Measurements from ENCODE around the gene TSC2.
"Not testable (repeated sequence)": the region's sequence is repeated elsewhere in the genome, so short reads cannot be mapped to it uniquely, and the experiment has no call there.

Gene TSC2

DNA sequence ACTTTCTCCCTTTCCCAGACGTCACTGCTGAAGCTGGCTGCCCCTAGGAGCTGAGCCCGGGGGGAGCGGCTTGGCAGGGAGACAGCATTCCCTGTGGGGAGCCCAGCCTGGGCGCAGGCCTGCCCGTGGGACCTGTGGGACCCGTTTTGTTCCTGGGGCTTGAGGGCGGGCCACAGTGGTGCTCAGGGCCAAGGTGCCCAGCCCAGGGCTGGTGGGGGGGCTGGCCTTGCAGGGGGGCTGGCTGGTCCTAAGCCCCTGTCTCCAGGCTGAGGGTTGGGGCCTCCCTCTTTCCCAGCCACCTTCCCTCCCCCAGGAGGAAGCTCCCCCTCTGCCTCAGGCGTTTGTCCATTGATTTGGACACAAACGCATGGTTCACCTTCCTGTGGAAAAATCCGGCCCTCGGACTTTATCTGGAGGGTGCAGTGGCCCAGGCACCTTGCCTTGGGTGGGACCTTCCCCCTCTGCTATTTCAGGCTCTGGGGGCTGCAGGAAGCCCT, 16.7 kb upstream of the TSC2 start:
- no peak for DNase-seq (ENCODE audit: low read depth in 3 of 3)

DNA sequence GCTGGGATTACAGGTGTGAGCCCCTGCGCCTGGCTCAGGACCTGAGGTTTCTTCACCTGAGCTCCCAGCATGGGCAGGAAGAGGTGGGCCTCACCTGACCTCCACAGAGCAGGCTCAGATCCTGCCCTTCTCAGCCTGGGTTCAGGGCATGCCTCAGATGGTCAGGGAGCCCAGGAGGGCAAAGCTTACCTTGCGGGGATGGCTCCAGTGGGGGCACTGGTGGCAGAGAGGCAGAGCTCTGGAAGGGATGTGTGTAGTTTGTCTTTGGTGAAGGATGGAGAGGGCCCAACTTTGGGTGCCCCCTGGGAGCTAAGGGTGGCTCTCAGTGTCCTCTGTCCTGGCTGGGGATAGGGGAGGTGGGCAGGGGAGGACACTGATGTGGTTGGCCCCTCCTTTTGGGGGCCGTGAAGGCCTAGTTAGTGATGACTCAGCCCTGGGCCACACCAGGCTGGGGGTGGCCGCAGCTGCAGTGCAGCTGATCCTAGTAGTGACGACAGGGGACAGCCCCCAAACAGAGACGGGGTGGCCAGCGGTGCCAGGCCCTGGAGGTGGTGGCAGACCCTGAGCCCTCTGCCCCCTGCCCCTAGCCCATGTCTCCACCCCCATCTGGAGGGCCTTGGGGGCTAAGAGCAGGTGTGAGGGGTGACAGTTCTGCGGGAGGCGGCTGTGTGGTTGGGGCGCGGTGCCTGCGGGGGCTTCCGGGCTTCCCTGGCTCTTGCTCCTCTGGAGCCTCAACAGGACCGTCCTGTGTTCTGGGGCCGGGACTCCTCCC, 15.3 kb upstream of the TSC2 start:
- DNase-seq (ENCODE audit: low read depth in 3 of 3): no peak

DNA sequence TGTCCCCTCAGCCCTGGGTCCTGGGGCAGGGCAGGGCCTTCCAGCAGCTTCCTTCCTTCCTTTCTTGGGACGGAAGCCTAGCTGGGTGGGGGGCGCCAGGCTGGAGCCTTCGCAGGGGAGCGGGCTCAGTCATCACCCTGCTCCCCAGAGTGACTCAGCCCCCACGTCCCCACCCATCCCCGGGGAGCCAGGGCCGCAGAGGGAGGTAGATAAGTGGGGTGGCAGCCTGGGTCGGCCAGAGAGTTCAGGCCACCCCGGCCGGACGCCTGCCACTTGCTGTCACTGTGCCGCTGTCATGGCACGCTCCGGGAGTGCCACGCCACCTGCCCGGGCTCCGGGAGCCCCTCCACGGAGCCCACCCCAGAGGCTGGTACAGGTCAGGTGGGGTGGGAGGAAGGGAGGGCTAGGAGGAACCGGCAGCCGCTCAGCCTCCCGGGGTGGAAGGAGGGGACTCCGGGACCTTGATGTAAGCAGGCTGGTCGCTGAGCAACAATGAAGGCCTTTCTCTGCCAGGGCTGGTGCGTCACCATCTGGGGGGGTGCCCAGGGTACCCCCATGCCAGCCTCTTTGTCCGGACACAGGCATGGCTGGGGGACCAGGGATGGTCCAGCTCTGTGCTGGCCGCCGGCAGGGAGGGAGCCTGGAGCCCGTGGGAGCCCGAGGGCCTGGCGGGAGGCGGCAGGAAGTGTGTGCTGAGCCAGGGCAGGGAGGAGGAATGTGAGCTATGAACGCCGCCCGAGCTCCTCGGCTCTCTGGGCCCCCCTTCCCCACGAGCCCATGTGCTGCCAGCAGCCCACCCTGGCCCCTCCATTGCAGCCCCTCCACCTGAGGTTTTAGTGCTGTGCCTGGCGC, 14.5 kb upstream of the TSC2 start:
- no peak for DNase-seq (ENCODE audit: low read depth in 3 of 3)

DNA sequence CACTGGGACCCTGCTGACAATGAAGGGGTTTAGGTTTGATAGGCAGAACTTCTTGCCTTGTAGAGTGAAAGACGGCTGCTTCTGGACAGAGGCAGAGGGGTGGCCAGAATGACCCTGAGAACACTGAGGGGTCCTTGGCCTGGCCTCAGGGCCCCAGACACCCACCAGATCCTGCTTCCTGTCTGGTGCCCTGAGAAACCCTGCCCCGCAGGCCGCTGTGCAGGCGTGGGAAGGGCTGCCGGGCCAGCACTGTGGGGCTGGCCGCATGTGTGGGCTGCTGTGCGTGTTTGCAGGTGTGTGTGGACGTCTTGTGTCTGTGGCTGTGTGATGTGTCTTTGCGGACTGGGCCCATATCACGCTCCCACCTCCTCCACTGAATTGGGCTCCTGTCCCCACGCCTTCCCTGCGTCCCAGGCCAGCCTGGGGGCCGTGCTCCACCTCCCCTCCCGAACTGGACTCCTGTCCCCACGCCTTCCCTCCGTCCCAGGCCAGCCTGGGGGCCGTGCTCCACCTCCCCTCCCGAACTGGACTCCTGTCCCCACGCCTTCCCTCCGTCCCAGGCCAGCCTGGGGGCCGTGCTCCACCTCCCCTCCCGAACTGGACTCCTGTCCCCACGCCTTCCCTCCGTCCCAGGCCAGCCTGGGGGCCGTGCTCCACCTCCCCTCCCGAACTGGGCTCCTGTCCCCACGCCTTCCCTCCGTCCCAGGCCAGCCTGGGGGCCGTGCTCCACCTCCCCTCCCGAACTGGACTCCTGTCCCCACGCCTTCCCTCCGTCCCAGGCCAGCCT, 13.7 kb upstream of the TSC2 start:
- DNase-seq (ENCODE audit: low read depth in 3 of 3): not testable (repeated sequence)

DNA sequence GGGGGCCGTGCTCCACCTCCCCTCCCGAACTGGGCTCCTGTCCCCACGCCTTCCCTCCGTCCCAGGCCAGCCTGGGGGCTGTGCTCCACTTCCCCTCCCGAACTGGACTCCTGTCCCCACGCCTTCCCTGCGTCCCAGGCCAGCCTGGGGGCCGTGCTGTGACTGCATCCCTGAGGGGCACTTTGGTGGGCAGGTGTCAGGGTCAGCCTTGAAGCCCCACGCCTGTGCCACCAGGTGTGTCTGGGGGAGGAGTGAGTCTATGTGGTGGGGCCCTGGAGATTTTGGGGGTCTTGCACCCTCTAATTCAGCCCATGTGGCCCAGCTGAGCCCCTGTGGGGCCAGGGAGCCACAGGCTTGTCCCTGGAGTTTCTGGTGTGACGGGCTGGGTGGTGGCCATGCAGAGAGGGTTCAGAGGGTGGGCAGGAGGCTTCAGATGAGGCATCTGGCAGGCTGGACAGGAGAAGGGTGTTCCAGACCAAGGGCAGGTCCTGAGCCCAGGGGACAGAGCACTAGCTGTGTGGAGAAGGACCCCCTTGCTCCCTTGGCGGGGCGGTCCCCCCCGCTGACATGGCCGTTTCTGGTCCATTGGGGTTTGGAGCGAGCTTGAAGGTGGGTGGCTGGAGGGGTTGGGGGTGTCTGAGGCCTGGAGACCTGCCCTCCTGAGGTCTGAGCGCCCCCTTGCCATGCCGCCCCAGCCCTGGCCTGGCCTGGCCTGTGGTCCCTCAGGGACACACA, 12.9 kb upstream of the TSC2 start:
- DNase-seq (ENCODE audit: low read depth in 3 of 3): no peak

DNA sequence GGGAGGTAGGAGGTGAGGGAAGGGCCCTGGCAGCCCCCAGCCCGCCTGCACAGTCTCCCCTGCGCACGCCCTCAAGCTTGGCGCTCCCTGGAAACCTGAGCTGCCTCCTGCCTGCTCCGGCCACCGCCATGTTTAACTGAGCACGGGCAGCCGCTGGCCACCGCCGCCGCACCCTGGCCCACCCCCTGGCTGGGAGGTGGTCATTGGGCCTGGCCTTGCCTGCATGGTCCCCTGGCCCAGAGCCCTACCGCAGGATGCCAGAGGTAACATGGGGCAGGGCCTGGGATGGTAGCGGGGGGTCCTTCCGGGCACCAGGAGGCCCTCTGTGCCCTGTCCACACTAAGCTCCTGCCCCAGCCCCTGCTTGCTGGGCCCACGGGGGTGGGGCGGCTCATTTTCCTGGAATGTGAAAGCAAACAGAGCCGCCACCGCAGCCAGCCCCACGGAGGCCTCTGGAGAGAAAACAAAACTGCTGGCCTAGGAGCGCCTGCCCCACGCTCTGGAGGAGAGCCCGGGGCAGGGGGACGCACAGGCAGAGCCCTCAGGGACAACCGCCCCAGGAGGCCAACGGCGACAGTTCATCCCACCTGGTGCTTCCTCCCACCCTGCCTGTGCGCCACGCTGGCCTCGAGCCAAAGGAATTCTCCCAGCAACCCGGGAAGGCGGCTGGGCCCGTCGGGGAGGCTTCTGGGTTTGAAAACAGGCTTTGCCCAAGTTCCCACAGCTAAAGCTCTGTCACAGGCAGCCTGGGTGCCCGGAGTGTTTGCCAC, 12.2 kb upstream of the TSC2 start:
- DNase-seq (ENCODE audit: low read depth in 3 of 3): no peak

DNA sequence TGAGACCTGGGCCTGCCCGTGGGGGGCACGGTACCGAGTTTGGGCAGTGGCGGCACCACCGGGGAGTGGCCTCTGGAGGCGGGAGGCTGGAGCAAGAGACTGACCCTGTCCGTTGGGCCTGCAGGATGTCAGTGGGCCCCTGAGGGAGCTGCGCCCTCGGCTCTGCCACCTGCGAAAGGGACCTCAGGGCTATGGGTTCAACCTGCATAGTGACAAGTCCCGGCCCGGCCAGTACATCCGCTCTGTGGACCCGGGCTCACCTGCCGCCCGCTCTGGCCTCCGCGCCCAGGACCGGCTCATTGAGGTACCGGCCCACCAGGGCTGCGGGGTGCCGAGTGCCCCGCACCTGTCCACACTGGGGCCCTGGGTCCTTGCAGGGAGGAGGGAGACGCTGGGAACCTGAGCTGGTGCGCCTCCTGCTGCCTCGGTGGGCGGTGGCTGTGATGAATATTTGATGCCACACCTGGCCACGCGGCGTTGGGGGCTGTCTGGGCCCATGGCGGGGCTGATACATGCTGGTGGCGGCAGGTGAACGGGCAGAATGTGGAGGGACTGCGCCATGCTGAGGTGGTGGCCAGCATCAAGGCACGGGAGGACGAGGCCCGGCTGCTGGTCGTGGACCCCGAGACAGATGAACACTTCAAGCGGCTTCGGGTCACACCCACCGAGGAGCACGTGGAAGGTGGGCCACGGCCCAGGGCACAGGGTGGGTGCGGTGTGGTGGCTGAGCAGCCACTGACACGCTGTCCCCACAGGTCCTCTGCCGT, 11.4 kb upstream of the TSC2 start:
- no peak for DNase-seq (ENCODE audit: low read depth in 3 of 3)

DNA sequence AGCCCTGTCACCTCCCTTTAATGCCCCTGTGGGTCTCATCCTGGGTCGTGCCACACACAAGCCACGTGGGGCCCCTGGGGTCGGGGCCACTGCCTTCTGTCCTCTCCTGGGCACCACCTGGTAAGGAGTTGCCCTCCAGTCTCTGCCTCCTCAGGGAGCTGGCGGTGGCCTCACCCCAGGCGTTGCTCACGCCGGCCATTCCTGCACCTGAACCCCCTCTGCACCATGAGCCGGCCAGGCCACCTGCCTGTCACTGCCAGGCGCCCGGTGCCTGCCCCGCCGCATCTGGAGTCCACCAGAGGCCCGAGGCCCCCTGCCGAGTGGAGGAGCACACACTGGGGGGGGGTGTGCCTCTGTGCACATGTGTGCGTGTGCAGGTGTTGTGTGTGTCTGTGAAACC, 10.7 kb upstream of the TSC2 start:
- no peak for DNase-seq (ENCODE audit: low read depth in 3 of 3)

DNA sequence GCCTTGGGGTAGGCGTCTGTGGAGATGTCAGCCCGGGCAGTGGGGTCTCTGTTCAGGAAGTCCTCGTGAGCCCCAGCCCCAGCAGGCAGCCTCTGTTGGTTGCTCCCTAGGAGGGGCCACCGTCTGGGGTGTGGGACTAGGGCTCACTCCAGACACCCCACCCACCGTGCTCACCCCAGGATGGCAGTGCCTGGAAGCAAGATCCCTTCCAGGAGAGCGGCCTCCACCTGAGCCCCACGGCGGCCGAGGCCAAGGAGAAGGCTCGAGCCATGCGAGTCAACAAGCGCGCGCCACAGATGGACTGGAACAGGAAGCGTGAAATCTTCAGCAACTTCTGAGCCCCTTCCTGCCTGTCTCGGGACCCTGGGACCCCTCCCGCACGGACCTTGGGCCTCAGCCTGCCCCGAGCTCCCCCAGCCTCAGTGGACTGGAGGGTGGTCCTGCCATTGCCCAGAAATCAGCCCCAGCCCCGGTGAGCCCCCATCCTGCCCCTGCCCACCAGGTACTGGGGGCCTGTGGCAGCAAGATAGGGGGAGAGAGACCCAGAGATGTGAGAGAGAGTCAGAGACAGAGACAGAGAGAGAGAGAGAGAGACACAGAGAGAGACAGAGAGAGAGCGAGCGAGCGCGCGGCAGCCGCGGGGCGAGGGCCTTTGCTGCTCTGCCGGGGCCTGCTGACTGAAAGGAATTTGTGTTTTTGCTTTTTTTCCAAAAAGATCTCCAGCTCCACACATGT, 10.0 kb upstream of the TSC2 start:
- no peak for DNase-seq (ENCODE audit: low read depth in 3 of 3)

DNA sequence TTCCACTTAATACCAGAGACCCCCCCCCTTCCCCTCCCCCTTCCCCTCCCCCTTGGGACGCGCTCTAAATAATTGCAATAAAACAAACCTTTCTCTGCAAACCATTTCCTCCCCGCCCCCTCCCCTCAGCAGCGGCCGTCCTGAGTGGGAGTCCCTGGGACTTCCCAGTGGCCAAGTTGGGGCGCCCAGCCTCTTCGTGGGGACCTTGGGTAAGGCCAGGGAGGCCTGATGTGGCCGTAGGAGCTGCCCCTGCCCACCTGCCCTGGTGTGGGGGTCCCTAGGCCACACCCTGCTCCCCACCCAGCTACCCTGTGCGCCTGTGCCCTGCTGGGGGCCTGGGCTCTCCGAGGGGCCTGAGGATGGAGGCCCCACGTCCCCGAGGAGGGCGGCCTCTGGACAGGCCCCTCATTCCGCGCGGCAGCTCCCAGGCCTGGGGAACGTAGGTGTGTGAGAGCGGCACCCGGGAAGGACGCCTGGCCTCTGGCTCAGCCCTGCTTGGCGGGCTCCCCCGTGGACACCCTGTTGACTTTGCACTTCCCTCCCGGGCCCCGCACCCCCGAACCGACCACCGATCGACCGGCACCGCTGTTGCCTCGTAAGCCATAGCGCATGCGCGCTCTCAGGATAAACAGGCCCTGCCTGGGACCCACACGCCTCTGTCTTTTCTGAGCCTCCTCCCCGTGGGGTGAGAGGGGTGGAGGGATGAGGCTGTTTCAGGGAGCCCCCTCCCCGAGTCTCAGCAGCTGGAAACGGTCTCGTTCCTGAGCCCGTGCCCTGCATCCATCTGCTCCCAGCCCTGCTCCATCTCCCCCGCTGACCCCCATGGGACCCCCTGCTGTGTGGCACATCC, 9.2 kb upstream of the TSC2 start:
- DNase-seq (ENCODE audit: low read depth in 3 of 3): no peak

DNA sequence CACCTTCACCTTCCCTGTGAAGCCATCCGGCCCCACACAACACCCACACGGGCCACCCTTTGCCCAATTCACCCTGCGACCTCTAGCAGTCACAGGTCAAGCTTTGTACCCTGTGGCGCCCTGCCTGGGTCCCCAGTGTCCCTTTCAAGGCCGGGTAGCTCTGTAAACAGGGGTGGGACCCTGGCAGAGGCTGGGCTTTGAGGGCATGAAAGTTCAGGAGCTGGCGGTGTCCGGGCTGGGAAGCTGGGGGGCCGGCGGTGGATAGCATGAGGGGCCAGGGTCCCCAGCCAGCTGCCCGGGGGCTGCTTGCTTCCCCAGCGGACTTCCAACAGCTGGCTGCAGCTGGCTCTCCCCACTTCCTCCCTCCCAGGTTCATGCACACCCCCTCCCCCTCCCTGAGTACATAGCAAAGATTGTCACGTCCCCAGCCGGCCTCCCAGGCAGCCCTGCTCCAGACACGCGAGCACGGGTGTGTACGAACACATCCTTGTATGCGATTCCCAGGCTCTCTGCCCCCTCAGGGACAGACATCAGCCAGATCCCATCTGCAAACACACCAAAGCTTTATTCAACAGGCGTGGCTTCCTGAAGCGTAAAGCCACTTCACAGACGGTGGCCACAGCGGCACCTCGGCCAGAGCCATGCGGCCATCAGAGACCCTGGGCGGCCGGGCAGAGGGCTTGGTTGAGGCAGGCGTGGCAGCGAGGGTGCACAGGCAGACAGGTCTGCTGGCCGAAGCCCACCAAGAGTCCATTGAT, 8.3 kb upstream of the TSC2 start:
- DNase-seq (ENCODE audit: low read depth in 3 of 3): no peak

DNA sequence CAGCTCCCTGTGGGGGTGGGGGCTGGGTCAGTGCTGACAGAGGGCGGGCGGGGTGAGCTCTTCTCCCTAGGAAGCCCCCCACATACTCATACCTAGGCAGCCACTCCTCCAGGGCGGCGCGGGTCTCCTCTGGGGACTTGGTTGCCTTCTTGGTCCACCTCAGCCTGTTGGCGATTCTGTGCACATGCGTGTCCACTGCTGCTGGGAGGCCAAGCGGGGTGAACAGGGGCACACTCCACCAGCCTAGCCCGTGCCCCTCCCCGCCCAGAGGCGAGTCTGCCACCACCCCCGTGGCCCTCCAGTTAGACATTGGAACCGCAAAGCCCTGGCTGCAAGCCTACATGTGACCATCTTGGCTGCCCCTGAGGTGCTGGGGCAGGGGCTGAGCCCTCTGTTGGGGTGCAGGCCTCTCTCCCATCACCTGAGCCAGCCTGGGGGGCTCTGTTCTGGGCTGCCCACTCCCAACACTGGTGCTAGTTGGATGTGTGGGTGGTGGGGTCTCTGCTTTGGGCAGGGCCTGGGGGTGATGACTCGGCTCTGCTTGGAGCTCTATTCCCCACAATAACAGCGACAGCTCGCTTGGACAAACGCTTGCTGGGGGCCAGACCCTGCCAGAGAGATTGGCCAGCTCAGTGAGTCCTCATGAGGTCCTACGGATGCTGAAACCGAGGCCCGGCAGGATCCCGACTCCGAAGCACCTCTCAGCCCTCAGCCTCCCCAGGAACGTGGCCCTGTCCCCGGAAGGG, 7.6 kb upstream of the TSC2 start:
- DNase-seq (ENCODE audit: low read depth in 3 of 3): no peak

DNA sequence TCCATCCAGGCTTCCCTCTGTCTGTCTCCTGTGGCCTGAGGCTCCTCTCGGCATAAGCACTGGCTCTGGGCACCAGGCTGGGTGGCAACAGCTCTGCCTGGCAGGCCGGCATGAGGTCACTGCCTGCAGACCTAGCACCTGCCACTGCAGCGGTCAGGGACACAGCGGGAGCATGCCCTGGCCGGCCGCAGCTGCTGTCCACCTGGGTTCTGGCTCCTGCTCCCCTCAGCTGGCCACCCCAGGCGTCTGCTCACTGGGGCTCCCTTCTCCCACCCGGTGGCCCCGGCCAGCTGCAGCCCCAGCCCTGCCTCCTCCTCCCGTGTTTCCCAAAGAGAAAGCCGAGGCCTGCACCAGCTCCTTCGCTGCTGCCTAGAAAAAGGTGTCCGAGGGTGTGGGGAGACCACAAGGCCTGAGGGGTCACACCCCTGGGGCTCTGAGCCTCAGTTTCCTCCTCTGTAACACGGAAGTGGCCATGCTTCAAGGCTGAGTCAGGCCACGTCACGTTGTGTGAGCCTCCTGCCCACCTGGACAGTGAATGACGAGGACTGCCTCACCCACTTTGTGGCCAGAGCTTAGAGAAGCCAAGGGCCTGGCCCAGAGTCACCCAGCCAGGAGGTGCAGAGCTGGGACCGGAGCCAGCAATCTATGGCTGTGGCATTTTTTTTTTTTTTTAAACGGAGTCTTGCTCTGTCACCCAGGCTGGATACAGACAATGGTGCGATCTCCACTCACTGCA, 6.8 kb upstream of the TSC2 start:
- no peak for DNase-seq (ENCODE audit: low read depth in 3 of 3)

DNA sequence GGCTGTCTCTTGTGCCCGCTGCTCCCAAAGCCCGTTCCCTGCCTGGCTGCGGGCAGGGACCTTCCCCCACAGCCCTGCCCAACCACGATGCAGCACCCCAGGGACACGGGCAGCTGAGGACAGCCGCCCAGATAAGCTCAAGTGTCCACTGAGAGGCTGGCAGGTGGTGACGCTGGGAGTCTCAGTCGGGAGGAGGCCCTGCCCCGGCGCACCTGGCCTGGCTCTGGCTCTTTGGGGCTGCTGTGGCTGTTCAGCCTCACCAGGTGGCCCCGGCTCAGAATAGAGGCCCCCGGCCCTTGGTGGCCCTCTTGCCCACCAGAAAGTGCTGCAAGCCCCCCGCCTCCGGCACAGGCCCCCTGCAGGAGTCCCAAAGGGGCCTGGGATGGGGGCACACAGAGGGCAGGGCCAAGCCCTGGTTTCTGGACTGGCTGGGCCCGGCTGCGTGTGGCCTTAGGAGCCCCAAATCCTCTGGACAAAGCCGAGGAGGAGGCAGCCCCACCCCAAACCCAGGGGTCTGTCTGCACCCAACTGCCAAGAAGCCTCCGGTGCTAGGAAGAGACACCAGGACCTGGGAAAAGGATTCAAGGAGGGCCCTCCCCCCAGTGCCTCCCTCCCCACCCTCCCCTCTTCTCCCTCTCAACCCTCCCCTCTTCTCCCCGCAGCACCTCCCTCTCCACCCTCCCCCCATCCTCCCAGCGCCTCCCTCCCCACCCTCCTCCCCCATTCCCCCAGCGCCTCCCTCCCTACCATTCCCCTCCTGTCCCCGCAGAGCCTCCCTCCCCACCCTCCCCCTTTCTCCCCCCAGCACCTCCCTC, 5.4 kb upstream of the TSC2 start:
- DNase-seq (ENCODE audit: low read depth in 3 of 3): no peak

DNA sequence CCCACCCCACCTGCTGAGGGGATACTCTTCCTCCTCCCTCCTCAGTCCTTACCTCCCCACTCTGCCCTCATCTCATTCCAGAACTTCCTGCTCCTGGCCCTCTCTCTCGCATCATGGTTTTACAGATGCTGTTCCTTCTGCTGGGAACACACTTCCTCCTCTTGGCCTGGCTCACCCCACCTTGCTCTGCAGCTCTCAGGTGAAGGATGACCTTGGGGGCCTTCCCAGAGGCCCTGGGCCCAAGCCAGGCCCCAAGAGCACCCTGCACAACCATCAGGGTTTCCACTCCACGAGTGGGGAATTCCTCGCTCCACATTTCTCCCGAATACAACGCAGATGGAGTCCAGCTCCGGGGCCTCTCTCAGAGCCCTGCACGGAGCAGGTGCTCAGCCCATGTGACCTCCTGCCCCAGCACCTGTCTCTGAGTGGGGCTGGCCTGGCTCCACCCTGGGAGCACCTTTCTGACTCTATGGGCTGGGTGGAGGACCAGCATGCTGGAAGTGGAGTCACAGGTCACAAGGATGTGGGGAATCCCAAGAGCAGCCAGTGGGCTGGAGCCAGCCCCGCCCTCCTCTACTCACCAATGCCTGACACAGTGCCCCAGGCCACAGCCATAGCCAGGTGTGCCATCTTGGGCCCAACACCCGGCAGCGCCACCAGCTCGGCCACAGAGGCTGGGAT, 4.7 kb upstream of the TSC2 start:
- DNase-seq (ENCODE audit: low read depth in 3 of 3): no peak

All from stimulated activated CD4-positive, alpha-beta T cell treated with anti-CD3 and anti-CD28 coated beads, TNF-alpha, amount 100 ng/mL, for 24 hours (primary cell).